ENCODE results near the gene GFRA1. TPM values are rescaled to one million over a fixed set of nuclear protein-coding genes. Genes with fewer than 3 reads are reported as not detected.

Gene GFRA1
- total RNA-seq, 4 donors from 2014 or later: 57.9 to 104 (median 61.6) TPM

DNA sequence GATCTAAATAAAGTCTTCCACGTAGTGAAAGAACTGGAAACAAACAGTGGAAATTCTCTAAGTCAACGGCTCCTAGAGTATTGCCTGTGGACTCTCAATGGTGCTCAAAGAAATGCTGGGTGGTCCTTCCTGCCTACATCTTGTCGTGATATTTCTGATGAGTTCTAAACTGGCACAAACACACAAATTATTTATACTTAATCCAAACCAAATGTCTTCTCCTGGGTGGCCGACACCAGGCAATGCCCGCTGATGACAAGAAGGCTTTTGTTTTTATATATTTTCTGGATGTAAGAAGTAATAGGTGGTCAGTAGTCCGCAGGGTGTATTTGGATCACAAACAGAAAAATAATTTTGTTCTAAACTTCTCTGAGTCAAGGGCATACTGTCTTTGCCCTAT is 178.7 kb downstream of the GFRA1 start:
- no peaks in the 10 kb centered on the region for H3K9me3 ChIP-seq
- 65 to 83% methylated on average over 6 of the region's 6 CpGs for WGBS, 2 donors
- no peak for TF ChIP-seq POLR2A (IDR thresholded peaks at IDR 0.05)
- TF ChIP-seq, protein P1, sequence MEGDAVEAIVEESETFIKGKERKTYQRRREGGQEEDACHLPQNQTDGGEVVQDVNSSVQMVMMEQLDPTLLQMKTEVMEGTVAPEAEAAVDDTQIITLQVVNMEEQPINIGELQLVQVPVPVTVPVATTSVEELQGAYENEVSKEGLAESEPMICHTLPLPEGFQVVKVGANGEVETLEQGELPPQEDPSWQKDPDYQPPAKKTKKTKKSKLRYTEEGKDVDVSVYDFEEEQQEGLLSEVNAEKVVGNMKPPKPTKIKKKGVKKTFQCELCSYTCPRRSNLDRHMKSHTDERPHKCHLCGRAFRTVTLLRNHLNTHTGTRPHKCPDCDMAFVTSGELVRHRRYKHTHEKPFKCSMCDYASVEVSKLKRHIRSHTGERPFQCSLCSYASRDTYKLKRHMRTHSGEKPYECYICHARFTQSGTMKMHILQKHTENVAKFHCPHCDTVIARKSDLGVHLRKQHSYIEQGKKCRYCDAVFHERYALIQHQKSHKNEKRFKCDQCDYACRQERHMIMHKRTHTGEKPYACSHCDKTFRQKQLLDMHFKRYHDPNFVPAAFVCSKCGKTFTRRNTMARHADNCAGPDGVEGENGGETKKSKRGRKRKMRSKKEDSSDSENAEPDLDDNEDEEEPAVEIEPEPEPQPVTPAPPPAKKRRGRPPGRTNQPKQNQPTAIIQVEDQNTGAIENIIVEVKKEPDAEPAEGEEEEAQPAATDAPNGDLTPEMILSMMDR (IDR thresholded peaks at IDR 0.05): no peak
- no peak for TF ChIP-seq EP300 (IDR thresholded peaks at IDR 0.05)

DNA sequence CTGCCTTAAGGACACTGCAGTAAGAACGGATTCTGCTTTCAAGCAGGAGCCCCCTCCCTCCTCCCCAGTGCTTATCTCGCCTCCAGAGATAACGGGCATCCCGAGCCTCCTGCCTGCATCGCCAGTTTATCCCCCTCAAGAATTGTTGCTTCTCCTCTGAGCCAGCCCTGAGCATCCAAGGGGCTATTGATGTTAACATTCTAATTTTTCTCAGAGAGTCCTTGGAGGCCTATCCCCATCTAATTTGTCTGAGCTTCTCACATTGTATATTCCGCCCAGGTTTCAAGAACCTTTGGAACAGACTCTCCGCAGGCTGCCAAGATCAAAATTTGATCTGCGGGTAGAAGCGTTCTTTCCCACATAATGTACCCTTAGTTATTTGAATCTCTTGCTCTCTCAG is 180.0 kb downstream of the GFRA1 start:
- H3K9me3 ChIP-seq: no peaks in the 10 kb centered on the region
- H3K27ac ChIP-seq: no peak overlapping the region
- no peaks in the 10 kb centered on the region for H3K27me3 ChIP-seq
- TF ChIP-seq EP300 (IDR thresholded peaks at IDR 0.05): no peak
- TF ChIP-seq, protein P1 (IDR thresholded peaks at IDR 0.05): no peak
- TF ChIP-seq POLR2A (IDR thresholded peaks at IDR 0.05): no peak
- H3K4me3 ChIP-seq: no peak overlapping the region
- H3K36me3 ChIP-seq: no peaks in the 10 kb centered on the region
- peaks cover 0 to 4% (median 0%) of the 10 kb centered on the region in 4 donors for H3K4me1 ChIP-seq
- WGBS, 2 donors: 89 to 92% methylated on average over 9 of the region's 9 CpGs
- DNase-seq (ENCODE audit: low spot score in 2 of 2): no peak

More for the DNA sequence above, 178.7 kb downstream of the GFRA1 start:
- no peak for DNase-seq (ENCODE audit: low spot score in 2 of 2)
- no peaks in the 10 kb centered on the region for H3K36me3 ChIP-seq
- H3K4me3 ChIP-seq: no peak overlapping the region
- H3K27me3 ChIP-seq: no peaks in the 10 kb centered on the region
- H3K4me1 ChIP-seq: peaks cover 0 to 17% (median 0%) of the 10 kb centered on the region in 4 donors
- no peak overlapping the region for H3K27ac ChIP-seq

- no peak for DNase-seq (ENCODE audit: low spot score in 2 of 2)
- no peak overlapping the region for H3K27ac ChIP-seq
- 81 to 82% methylated on average over 6 of the region's 6 CpGs for WGBS, 2 donors
These were observed 184.0 kb downstream of the GFRA1 start for GRCh38 chr10:116088985-116089384.

DNA sequence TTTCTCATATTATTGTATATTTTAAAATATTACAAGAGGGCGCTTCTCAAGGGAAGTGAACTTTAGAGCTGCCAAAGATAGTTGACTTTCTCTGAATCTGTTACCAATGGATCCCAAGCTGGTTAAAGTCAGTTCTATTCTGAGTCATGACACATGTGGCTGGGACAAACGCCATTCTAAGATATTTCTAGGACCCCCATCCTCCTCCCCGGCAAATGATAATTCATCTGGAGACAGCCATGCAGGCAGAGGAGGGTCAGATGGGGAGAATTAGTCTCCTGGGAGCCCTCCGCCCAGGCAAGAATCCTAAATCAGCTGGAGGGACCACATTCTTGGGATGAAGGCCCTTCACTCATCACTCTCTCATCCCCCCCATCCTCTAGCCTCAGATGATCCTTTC is 187.7 kb downstream of the GFRA1 start:
- Histone ChIP-seq H3K4me1 (no peaks in the 10 kb centered on the region), H3K27ac (no peak overlapping the region), H3K27me3 (no peaks in the 10 kb centered on the region), H3K4me3 (no peak overlapping the region), H3K9me3 (no peaks in the 10 kb centered on the region), H3K36me3 (no peaks in the 10 kb centered on the region)
- TF ChIP-seq POLR2A (IDR thresholded peaks at IDR 0.05): no peak
- TF ChIP-seq EP300 (IDR thresholded peaks at IDR 0.05): no peak
- TF ChIP-seq, protein P1 (IDR thresholded peaks at IDR 0.05): no peak
- no peak for DNase-seq (ENCODE audit: low spot score in 2 of 2)
- WGBS, 2 donors: 70 to 81% methylated on average over 4 of the region's 4 CpGs

More at GRCh38 chr10:116088985-116089384, 184.0 kb downstream of the GFRA1 start:
- Histone ChIP-seq H3K9me3 (no peaks in the 10 kb centered on the region), H3K4me1 (no peaks in the 10 kb centered on the region), H3K4me3 (no peak overlapping the region), H3K36me3 (no peaks in the 10 kb centered on the region), H3K27me3 (no peaks in the 10 kb centered on the region)
- TF ChIP-seq POLR2A (IDR thresholded peaks at IDR 0.05) (no peak), EP300 (IDR thresholded peaks at IDR 0.05) (no peak)
- TF ChIP-seq, protein P1 (IDR thresholded peaks at IDR 0.05): no peak

GRCh38 chr10:116084161-116084560 is 188.8 kb downstream of the GFRA1 start:
- no peaks in the 10 kb centered on the region for H3K9me3 ChIP-seq
- no peaks in the 10 kb centered on the region for H3K27me3 ChIP-seq
- no peaks in the 10 kb centered on the region for H3K36me3 ChIP-seq
- TF ChIP-seq EP300 (IDR thresholded peaks at IDR 0.05): no peak
- TF ChIP-seq POLR2A (IDR thresholded peaks at IDR 0.05): no peak
- TF ChIP-seq, protein P1 (IDR thresholded peaks at IDR 0.05): no peak
- no peak overlapping the region for H3K27ac ChIP-seq
- H3K4me3 ChIP-seq: no peak overlapping the region
- no peaks in the 10 kb centered on the region for H3K4me1 ChIP-seq
- 72 to 83% methylated on average over 6 of the region's 6 CpGs for WGBS, 2 donors
- no peak for DNase-seq (ENCODE audit: low spot score in 2 of 2)
